KOPT-K1 (cell line): ENCODE results near the gene FCHSD2.
"Not testable (repeated sequence)": the region's sequence is repeated elsewhere in the genome, so short reads cannot be mapped to it uniquely, and the experiment has no call there.

Source experiments
- H3K27ac ChIP-seq: fragments of 200-600 bp; sonication (generic); 2 replicates; pipeline ENCODE4 v1.5.1; 2016; ENCODE audit warnings: antibody characterized with exemption, mild to moderate bottlenecking, low read depth, low read length; ENCODE audit not compliant: poor library complexity, severe bottlenecking
- H3K36me3 ChIP-seq: fragments of 200-600 bp; sonication (generic); 2 replicates; pipeline ENCODE4 v1.5.1; 2017; ENCODE audit warnings: antibody characterized with exemption, mild to moderate bottlenecking, low read length, moderate library complexity; ENCODE audit not compliant: insufficient read depth
- H3K9me3 ChIP-seq: fragments of 200-600 bp; sonication (generic); 2 replicates; pipeline ENCODE4 v1.5.1; 2017; ENCODE audit warnings: antibody characterized with exemption, low read length, mild to moderate bottlenecking; ENCODE audit not compliant: insufficient read depth, poor library complexity, severe bottlenecking

FCHSD2 gene

DNA sequence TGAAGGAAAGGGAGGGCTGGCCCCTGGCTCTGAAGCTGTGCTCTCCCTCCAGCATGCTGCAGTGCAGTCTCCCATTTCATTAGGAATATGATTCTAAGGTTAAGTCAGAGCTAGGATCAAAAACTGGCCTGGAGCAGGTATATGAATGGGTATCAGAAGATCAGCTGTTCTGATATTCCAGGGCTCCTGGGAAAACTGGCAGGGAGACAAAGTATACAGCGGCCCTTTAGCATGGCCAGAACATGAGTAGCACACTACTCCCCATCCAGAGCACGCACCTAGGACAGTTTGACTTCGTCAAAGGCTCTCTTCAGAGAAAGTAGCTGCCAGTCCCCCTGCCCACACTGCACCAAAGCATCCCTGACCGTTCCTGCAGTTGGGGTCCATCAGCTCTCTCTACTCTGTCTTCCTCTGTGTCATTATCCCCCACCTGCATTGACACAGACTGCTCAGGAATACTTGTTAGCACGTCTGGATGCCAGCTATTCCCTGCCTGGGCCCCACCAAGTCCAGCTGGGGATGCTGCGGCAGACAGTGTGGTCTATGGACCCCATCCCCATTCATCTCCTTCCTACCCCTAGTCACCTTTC lies 4.0 kb upstream of the FCHSD2 start:
- no peaks in the 10 kb centered on the region for H3K9me3 ChIP-seq
- peak overlapping the region; percentile 35 for H3K27ac ChIP-seq
- no peaks in the 10 kb centered on the region for H3K36me3 ChIP-seq

DNA sequence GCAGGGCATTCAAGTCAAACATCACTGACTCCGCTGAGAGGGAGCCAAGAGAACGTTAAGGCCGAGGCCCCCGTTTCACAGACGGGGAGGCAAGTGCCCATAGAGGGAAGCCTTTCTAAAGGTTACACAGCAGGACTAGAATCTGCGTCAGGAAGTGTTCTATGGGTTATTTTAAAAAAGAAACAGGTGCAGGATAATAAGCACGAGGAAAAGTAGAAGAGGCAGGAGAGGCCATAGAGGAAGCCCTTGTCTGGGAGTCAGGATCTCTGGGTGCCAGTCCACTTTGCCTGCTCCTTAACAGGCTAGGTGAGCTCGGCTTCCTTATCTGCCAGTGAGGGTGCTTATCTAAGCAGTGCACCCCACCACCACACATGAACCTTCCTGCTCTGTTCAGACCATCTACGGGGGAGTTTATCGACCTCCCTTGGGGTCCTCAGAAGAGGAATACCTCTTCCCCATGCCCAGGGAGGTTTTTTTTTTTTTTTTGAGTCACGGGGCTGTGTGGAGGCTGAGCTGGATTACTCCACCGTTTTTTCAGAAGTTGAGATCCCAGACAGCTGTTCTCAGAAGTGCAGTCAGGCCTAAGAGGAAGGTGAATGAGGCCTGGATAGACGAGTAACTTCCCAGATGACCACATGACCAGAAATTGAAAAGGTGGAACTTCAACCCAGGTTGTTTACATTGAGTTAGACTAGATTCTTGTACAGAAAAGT lies 1.2 kb upstream of the FCHSD2 start:
- Histone ChIP-seq H3K27ac (peak overlapping the region; percentile 99), H3K36me3 (peaks cover 11% of the 10 kb centered on the region), H3K9me3 (no peaks in the 10 kb centered on the region)

DNA sequence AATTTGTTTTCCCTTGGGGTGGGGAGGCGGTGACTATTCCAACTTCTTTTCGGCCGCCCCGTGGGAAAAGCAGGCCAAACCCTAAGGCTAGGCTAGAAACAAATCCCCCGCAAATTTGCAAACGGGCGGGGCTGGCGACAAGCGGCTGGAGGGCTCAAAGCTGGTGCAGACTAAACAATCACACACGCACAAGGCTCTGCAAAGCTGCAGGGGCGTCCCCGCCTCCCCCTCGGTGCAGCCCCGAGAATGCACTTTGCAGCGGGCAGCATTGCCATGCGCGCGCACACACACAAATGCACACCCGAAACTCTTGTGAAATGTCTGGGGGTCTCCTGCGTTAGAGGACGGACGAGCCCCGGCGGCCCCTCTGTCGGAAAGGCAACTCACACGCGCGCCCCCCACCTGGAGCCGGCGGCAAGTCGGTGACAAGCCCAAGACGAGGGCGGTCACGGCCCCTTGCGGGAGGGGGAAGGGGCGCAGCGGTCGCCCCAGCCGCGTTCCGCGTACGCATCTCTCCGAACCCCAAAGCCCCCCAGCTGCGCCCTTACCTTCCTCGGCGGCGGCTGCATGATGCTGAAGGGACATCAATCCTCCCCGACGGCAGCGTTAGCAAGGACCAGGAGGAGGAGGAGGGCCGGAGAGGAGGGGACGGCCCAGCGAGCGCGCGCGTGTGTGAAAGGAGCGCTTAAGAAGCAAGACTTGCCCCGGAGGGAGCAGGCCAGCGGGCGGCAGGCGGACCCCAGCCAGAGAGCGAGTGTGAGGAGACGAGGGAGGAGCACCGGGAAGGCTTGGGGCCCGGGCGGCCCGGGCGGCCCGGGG lies 600 bp downstream of the FCHSD2 start:
- H3K36me3 ChIP-seq: peaks cover 29% of the 10 kb centered on the region
- no peaks in the 10 kb centered on the region for H3K9me3 ChIP-seq
- H3K27ac ChIP-seq: peak overlapping the region; percentile 99

DNA sequence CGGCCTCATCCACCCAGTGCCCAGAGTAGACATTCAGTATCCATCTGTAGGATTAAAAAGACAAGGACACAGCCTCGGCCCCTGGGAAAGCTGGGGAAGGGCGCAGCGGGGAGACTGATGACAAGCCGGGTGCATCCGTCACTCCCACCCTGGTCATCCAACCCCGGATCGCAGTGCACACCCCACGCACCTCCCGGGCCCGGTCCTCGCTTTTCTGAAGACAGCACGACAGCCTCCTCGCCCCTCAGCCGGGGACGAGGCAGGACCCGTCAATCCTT lies 1.1 kb downstream of the FCHSD2 start:
- peak overlapping the region; percentile 99 for H3K27ac ChIP-seq
- H3K36me3 ChIP-seq: peaks cover 32% of the 10 kb centered on the region
- H3K9me3 ChIP-seq: no peaks in the 10 kb centered on the region

DNA sequence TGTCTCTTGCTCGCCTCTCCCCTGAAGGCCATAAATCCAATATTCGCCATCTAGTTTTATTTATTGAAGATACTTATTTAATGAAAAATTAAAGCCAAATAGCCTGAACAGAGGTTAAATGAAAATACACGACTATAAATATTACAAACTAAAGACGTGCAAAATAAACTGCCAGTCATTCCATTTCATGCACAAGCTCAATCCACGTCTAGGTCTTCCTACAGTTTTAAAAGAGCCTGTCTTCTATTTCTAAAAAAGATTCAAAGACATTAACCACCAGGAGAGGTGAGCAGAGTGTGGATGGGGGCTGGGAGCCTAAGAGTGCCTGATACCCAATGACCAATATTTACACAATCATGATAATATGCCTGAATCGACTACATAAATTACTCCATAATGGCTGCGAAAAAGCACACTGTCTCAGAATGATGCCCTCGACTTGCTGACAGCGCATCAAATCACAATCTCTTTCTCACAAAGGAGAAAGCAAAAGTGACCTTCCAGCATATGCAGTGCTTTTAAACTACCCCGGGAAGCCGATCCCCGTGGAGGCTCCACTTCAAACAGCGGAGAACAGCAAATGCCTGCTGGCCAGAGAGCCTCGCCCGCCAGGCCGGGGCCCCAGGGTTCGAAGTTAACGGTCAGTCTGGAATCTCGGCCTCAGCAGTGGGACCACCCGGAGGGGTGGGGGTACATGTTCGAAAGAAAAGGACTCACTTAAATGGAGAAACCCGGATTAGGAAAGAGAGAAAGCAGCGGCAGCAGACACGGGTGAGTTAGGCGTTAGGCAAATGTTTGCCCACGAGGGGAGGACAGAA lies 1.7 kb downstream of the FCHSD2 start:
- peaks cover 38% of the 10 kb centered on the region for H3K36me3 ChIP-seq
- peak overlapping the region; percentile 99 for H3K27ac ChIP-seq
- no peaks in the 10 kb centered on the region for H3K9me3 ChIP-seq

DNA sequence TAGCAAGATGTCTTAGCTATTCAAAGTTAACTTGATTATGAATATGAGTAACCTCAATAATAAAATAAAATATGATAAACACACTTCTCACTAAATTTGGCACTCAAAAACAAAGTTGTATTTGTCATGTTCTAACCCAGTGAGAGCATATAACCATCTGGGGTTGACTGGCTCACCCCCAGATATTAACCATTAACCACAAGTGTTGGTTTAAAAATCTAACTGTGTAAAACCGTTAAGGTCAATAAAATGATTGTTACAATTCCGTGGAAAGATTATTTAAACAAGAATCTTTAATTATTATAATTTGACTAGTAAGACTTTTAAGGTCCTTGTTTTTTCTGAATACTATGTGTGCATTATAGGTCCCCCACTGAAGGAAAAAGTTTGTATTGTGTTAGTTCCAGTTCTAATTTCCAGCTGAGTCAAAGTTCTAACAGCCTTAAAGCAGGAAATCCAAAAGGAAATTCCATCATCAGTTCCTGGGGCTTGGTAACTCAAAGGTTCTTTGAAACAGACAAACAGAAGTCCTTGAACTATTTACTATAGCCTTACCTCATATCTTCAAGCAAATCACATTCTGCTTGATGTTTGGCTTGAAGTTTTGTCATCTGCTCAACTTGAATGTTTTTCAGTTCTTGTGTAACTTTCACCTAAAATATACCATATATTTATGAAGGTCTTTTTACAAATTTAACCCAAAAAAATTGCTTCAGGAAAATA lies 2.5 kb downstream of the FCHSD2 start:
- Histone ChIP-seq H3K36me3 (peaks cover 46% of the 10 kb centered on the region), H3K9me3 (no peaks in the 10 kb centered on the region), H3K27ac (peak overlapping the region; percentile 99)

DNA sequence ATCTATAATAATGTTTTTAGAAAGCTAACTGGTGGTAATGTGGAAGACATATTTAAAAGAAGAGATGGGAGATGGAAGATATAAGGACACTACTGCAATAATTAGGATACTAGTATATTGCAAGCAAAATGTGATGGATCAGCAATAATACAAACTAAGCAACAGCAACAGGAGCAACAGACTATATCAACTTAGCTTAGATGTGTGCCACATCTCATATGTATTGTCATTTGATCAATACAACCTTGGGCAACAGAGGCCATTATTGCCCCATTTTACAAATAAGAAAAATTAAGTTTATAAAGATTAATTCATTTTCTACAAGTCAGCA lies 4.2 kb downstream of the FCHSD2 start:
- peaks cover 63% of the 10 kb centered on the region for H3K36me3 ChIP-seq
- no peak overlapping the region for H3K27ac ChIP-seq
- H3K9me3 ChIP-seq: no peaks in the 10 kb centered on the region

DNA sequence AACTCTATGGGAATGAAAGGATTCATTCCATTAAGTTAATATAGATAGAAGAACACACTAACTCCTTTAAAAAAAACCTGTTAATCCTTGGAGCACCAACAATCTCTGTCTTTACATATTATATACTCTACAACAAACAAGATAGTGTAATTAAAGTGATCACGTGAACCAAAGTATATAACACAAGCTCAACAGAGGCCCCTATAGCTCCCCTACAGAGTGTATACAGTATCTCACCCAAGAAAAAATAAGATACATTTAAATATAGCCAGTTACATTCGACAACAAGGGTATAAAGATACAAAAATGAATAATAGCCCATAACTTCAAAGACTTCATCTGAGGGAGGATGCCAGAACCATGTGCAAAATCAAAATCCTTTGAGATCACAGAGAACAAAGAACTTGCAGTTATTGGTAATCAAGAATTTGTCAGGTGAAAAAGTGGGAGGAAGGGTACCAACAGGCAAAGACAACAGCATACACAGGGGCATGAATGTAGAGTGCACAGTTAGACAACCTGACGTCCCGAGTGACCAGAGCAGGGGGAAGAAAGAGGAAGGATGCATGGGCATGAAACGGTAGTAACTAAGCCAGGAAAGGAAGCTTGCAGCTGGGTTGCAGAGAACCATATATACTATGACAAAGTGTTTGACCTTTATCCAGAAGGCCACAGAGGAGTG lies 4.7 kb downstream of the FCHSD2 start:
- Histone ChIP-seq H3K27ac (no peak overlapping the region), H3K36me3 (peaks cover 68% of the 10 kb centered on the region), H3K9me3 (no peaks in the 10 kb centered on the region)

DNA sequence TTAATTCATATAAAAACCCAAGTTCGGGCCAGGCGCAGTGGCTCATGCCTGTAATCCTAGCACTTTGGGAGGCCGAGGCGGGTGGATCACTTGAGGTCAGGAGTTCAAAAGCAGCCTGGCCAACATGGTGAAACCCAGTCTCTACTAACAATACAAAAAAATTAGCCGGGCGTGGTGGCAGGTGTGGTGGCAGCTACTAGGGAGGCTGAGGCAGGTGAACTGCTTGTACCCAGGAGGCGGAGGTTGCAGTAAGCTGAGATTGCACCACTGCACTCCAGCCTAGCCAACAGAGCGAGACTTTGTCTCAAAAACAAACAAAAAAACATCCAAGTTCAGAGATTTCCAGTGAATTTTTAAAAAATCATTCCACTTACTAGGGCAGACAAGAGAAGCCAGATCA lies 5.4 kb downstream of the FCHSD2 start:
- not testable (repeated sequence) for H3K9me3 ChIP-seq, H3K27ac ChIP-seq
- H3K36me3 ChIP-seq: peaks cover 75% of the 10 kb centered on the region

DNA sequence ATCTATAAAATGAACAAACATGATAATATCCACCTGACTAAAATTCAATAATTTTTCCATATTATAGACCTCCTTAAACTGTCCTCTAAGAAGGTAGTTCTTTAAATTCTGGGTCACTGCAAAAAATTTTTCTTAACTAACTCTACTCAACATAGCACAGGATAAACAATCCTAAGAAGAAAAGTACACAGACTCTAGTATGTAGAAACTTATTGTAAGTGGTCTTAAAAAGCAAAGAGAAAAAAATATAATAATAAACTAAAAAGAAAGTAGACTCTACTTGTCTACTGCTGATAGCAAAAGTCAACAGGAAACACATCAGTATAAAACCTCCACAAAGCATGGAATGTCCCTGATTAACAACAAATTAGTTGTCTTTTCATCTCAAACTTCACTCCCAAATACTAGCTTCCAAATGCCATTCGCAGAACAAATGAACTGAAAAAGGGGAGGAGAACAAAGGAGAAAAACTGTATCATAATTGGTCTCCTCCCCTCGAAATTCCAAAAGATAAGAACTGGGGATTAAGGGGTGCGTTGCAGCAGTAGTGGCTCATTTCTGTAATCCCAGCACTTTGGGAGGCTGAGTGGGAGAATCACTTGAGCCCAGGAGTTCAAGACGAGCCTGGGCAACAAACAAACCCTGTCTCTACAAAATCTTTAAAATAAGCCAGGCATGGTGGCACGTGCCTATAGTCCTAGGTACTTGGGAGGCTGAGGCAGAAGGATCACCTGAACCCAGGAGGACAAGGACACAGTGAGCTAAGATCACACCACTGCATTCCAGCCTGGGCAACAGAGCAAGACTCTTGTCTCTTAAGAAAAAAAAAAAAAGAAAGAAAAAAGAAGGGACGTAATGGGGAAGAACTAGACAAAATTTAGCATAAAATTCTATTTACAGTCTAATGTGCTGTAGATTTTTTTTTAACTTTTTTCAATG lies 6.5 kb downstream of the FCHSD2 start:
- H3K27ac ChIP-seq: no peak overlapping the region
- H3K9me3 ChIP-seq: no peaks in the 10 kb centered on the region
- peaks cover 86% of the 10 kb centered on the region for H3K36me3 ChIP-seq

DNA sequence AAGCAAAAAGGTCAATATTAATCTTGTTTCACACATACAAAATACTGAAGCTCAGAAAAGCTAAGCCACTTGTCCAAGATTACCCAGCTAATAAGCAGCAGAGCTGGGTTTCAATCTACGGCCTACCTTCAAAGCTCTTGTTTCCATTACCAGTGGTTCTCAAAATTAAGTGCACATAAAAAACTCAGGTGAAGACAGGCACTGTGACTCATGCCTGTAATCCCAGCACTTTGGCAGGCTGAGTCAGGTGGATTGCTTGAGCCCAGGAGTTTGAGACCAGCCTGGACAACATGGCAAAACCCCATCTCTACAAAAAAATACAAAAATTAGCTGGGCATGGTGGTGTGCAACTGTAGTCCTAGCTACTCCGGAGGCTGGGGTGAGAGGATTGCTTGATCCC lies 9.8 kb downstream of the FCHSD2 start:
- H3K36me3 ChIP-seq: peaks cover 96% of the 10 kb centered on the region

DNA sequence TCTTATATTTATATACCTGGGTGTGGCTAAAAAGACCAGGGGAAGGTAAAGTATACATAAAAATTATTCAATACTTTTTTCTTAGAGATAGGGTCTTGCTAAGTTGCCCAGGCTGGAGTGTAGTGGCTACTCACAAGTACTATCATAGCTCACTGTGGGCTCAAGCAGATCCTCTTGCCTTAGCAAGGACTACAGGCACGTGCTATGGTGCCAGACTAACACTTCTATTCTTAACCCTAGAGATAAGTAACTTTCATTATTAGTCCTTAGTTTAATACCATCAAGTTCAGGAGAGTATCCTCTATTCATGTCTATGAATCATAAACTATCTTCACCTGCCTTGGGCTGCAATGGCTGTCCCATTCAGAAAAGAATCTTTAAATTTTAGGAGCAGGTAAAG lies 11.9 kb downstream of the FCHSD2 start:
- Histone ChIP-seq H3K27ac (no peak overlapping the region), H3K9me3 (peaks cover 9% of the 10 kb centered on the region), H3K36me3 (peaks cover 96% of the 10 kb centered on the region)

More for the DNA sequence above, 9.8 kb downstream of the FCHSD2 start:
- H3K27ac ChIP-seq, H3K9me3 ChIP-seq: not testable (repeated sequence)

DNA sequence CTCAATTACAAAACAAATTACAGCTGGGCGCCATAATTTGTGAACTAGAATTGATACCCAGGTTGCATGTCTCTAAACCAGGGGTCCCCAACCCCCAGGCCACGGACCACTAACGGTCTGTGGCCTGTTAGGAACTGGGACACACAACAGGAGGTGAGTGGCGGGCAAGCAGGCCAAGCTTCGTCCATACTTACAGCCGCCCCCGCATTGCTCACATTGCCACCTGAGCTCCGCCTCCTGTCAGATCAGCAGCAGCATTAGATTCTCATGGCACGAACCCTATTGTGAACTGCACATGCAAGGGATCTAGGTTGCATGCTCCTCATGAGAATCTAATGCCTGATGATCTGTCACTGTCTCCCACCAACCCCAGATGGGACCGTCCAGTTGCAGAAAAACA lies 12.9 kb downstream of the FCHSD2 start:
- Histone ChIP-seq H3K27ac (no peak overlapping the region), H3K36me3 (peaks cover 94% of the 10 kb centered on the region), H3K9me3 (peaks cover 16% of the 10 kb centered on the region)
